OCI-LY7 (cell line): ENCODE results near the gene SLC27A5.

ENCODE experiments used
- EZH2phosphoT487 ChIP-seq: fragments of 200-600 bp; sonication (generic); IDR thresholded peaks from 2 replicates; pipeline ENCODE4 v1.6.1; 2018; ENCODE audit warnings: low read depth, borderline replicate concordance, mild to moderate bottlenecking, mixed run types, antibody characterized with exemption, low read length, moderate library complexity, mixed read lengths
- TF ChIP-seq, protein P1 (sequence below): fragments of 200-600 bp; sonication (generic); conservative IDR thresholded peaks from 2 replicates; pipeline ENCODE4 v1.5.1; 2014; ENCODE audit warnings: mild to moderate bottlenecking, antibody characterized with exemption, low read length, moderate library complexity, mixed read lengths

- TF ChIP-seq, protein P1, sequence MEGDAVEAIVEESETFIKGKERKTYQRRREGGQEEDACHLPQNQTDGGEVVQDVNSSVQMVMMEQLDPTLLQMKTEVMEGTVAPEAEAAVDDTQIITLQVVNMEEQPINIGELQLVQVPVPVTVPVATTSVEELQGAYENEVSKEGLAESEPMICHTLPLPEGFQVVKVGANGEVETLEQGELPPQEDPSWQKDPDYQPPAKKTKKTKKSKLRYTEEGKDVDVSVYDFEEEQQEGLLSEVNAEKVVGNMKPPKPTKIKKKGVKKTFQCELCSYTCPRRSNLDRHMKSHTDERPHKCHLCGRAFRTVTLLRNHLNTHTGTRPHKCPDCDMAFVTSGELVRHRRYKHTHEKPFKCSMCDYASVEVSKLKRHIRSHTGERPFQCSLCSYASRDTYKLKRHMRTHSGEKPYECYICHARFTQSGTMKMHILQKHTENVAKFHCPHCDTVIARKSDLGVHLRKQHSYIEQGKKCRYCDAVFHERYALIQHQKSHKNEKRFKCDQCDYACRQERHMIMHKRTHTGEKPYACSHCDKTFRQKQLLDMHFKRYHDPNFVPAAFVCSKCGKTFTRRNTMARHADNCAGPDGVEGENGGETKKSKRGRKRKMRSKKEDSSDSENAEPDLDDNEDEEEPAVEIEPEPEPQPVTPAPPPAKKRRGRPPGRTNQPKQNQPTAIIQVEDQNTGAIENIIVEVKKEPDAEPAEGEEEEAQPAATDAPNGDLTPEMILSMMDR: no peak
- TF ChIP-seq EZH2phosphoT487: no peak
Measured at GRCh38 chr19:58480831-58481230, 31.0 kb downstream of the SLC27A5 start.
